ENCODE measurements around the gene AFAP1. TPM values are rescaled to one million over a fixed set of nuclear protein-coding genes. Genes with fewer than 3 reads are reported as not detected.

The AFAP1 gene
- total and polyA plus RNA-seq, 2 of the 4 experiments (the other 2 are of a cell fraction) = 48.2 to 80.9 TPM

DNA sequence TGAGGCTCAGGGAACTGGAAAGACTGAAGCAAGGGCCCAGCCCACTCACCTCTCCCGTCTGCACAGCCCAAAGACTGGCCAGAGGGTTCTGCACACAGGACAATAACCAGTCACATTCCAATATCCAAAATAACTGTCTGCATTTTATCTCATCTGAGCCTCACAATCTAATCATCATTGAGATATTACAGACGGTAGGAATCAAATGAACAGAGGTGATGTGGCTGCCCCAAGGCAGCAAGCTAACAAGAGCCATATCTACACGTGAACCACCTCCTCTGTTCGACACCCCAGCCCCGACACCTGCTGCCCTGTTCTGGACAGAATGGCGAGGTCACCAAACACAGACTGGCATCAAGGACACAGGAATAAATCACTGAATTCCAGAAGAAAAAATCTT is 60.5 kb downstream of the AFAP1 start:
- Histone ChIP-seq H3K4me2 (ENCODE audit: low read depth, low read length) (no peak overlapping the region), H2AK9ac (replicated peaks; ENCODE audit: low read depth, low read length, poor library complexity) (no peak overlapping the region), H3K27me3 (ENCODE audit: control insufficient read depth, insufficient read depth, low read length) (no peaks in the 10 kb centered on the region), H3K4me1 (ENCODE audit: control insufficient read depth, insufficient read depth, low read length) (peaks cover 41% of the 10 kb centered on the region), H3K9me3 (ENCODE audit: control insufficient read depth, insufficient read depth, low read length) (no peaks in the 10 kb centered on the region), H3K9me1 (ENCODE audit: insufficient read depth, low read length) (peaks cover 41% of the 10 kb centered on the region), H4K20me1 (ENCODE audit: insufficient read depth, low read length) (peaks cover 70% of the 10 kb centered on the region), H4K8ac (ENCODE audit: low read depth in 2 of 2, low read length in 2 of 2) (peak overlapping the region; percentile 35 to 63; a peak in 2 of 4 replicates), H3K4ac (ENCODE audit: low read depth, low read length) (peak overlapping the region; percentile 73), H3K79me1 (ENCODE audit: low read depth in 1 of 2, low read length in 2 of 2) (peaks cover 6 to 69% of the 10 kb centered on the region in 2 experiments), H3K18ac (ENCODE audit: low read depth, low read length) (peak overlapping the region; percentile 39), H3K36me3 (ENCODE audit: control insufficient read depth, insufficient read depth, low read length) (peaks cover 2% of the 10 kb centered on the region), H3K9ac (ENCODE audit: low read depth, low read length) (peak overlapping the region; percentile 49; the same call in 1 of the 2 replicates), H2BK15ac (ENCODE audit: low read depth, low read length) (peak overlapping the region; percentile 72; the same call in 2 of the 3 replicates), H3K56ac (ENCODE audit: extremely low read depth, insufficient read depth, low read length) (peak overlapping the region; percentile 26; the same call in 1 of the 2 replicates), H2AFZ (replicated peaks; ENCODE audit: low read length, poor library complexity) (no peak overlapping the region), H2BK120ac (ENCODE audit: low read depth, low read length) (peak overlapping the region; percentile 63), H2BK20ac (ENCODE audit: low read depth, low read length) (peak overlapping the region; percentile 61), H2BK5ac (ENCODE audit: low read depth, low read length, poor library complexity, severe bottlenecking) (peak overlapping the region; percentile 74), H3K23ac (ENCODE audit: low read depth, low read length) (peak overlapping the region; percentile 4; the same call in 1 of the 2 replicates), H4K91ac (ENCODE audit: insufficient read depth, low read depth, low read length) (peak overlapping the region; percentile 76), H2AK5ac (ENCODE audit: low read depth, low read length) (peak overlapping the region; percentile 94), H4K5ac (ENCODE audit: low read depth, low read length) (peak overlapping the region; percentile 58), H3K14ac (replicated peaks; ENCODE audit: low read depth, low read length) (peak overlapping the region; percentile 57), H3K27ac (ENCODE audit: insufficient read depth, low read length) (peak overlapping the region; percentile 87), H3K4me3 (ENCODE audit: insufficient read depth, low read depth, low read length) (no peak overlapping the region)
- no TSS peak for BruUV-seq (replicated peaks)
- dilution Hi-C loops (cut with HindIII; ENCODE audit: low sequenced_read_pairs, unreplicated experiment) (no loop called here), intact Hi-C loops (cut with micrococcal nuclease) (loop anchor here (5.0 kb wide), 1 partner anchor 58 kb away; the partner anchor contains the start of gene AFAP1), in situ Hi-C loops (cut with MboI; ENCODE audit: low sequenced_read_pairs) (no loop called here)
- ATAC-seq (ENCODE audit: low read depth) (no peak), DNase-seq (no peak)
- ChIA-PET POLR2A (ENCODE audit: unreplicated experiment) (no interaction called here), CTCF (no interaction called here)
- TF ChIP-seq RFX5 (IDR thresholded peaks at IDR 0.05; ENCODE audit: low read depth, low read length) (no peak), MAZ (IDR thresholded peaks at IDR 0.05; ENCODE audit: borderline replicate concordance, low read depth, low read length) (no peak), POLR2A (IDR thresholded peaks at IDR 0.05; ENCODE audit: low read depth, low read length) (no peak), FOS (IDR thresholded peaks at IDR 0.05; ENCODE audit: low read depth, low read length) (no peak), NFE2L2 (IDR thresholded peaks at IDR 0.05; ENCODE audit: low read depth, low read length) (no peak), USF2 (IDR thresholded peaks at IDR 0.05; ENCODE audit: low read depth, low read length) (no peak), RAD21 (IDR thresholded peaks at IDR 0.05; ENCODE audit: low read length) (no peak), CHD1 (IDR thresholded peaks at IDR 0.05; ENCODE audit: low read depth, low read length) (no peak), CEBPB (IDR thresholded peaks at IDR 0.05; ENCODE audit: low read depth, low read length) (no peak)
- no CpG with 5 or more reads among the region's 6 CpGs for WGBS, 2 experiments (ENCODE audit: extremely low coverage in 2 of 2, insufficient read length in 1 of 2)

All from IMR-90 (cell line).